Activated T-cell treated with anti-CD3 and anti-CD28 coated beads, Interleukin-2, amount 50 U/mL, for 24 hours (primary cell): ENCODE results near the gene AKT3.

Experiments used
- DNase-seq: peaks from one replicate; pipeline ENCODE4 v3.0.0-alpha.2; 2020
- H3K27ac Mint-ChIP-seq: 2 replicates; pipeline ENCODE4 v1.8.0; 2020; ENCODE audit warnings: mild to moderate bottlenecking, mixed read lengths
- H3K27me3 Mint-ChIP-seq: 2 replicates; pipeline ENCODE4 v1.8.0; 2020; ENCODE audit warnings: mixed read lengths
- H3K36me3 Mint-ChIP-seq: 2 replicates; pipeline ENCODE4 v1.8.0; 2020; ENCODE audit warnings: low read depth, mixed read lengths
- H3K4me1 Mint-ChIP-seq: 2 replicates; pipeline ENCODE4 v1.8.0; 2020; ENCODE audit warnings: low read depth, mixed read lengths
- H3K4me3 Mint-ChIP-seq: 2 replicates; pipeline ENCODE4 v1.8.0; 2020; ENCODE audit warnings: mild to moderate bottlenecking, moderate library complexity, mixed read lengths
- H3K9me3 Mint-ChIP-seq: 2 replicates; pipeline ENCODE4 v1.8.0; 2020; ENCODE audit warnings: mixed read lengths

AKT3 gene

DNA sequence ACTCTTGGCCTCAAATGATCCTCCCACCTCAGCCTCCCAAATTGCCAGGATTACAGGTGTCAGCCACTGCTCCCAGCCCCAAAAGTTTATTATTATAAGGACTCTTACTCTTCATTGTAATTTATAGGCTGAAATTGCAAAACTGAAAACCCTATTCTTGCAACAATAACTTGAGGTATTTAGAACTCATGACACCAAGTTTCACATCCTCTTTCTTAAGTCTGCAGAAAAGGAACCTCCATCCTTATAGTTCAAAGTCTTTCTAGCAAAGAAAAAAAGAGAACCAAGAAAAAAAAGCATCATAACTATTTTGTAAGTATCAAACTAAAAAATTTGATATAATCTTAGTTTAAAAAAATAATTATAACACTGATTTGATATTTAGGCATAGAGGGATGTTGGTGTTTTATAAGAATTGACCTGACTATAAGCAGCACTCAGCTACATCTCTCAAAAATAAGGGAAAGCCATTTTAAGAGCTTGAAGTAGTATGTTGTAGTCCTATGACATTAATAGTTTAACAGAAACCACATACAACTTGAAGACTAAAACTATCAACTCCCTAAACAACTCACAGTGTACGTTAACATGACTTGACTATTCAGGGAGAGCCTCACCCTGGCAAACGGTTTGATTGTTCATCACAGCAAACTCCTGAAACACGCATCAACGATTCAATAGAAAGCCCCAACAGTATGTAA is 122.4 kb downstream of the AKT3 start:
- DNase-seq: no peak
- Mint-ChIP-seq H3K4me1 (peaks cover 56% of the 10 kb centered on the region), H3K4me3 (no peak overlapping the region), H3K36me3 (peaks cover 23% of the 10 kb centered on the region), H3K27ac (no peak overlapping the region), H3K9me3 (peaks cover 5% of the 10 kb centered on the region), H3K27me3 (no peaks in the 10 kb centered on the region)

GRCh38 chr1:243726806-243727502 is 123.1 kb downstream of the AKT3 start:
- Mint-ChIP-seq H3K4me3 (no peak overlapping the region), H3K27ac (no peak overlapping the region)

DNA sequence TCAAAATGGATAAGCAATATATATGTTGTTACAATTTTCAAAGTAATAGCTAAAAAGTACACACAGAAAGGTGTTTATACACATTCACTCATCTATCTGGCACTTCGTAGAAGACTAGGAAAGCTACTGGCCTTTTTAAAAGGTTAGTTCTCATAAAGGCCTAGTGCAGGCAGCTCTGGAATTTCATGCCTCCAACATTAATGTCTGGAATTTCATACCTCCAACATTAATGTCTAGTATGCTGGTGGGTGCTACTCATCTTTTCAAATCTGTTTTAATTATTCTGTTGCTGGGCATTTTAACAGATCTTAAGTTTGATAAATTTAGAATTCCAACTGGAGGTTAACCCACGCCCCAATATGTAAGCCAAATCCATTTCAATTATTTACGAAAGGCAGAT is 124.2 kb downstream of the AKT3 start:
- Mint-ChIP-seq H3K27ac (no peak overlapping the region), H3K27me3 (no peaks in the 10 kb centered on the region), H3K9me3 (peaks cover 4% of the 10 kb centered on the region)

More at GRCh38 chr1:243726806-243727502, 123.1 kb downstream of the AKT3 start:
- H3K27me3 Mint-ChIP-seq: no peaks in the 10 kb centered on the region
- peaks cover 55% of the 10 kb centered on the region for H3K4me1 Mint-ChIP-seq
- DNase-seq: no peak
- H3K36me3 Mint-ChIP-seq: peaks cover 20% of the 10 kb centered on the region
- peaks cover 4% of the 10 kb centered on the region for H3K9me3 Mint-ChIP-seq

DNA sequence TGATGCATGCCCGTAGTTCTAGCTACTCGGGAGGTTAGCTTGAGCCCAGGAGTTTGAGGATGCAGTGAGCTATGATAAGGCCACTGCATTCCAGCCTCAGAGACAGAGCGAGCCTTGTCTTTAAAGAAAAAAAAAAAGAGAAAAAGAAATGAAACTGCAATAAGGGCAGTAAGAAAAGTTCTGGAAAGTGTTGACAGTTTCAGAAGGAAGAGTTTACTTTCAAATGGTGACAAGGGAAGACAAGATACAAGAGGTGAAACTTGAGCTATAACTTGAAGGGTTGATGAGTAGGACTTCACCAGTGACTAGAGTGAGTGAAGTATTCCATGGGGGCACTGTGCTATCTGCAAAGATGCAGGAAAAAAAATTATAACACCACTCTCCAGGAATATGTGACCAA is 125.0 kb downstream of the AKT3 start:
- Mint-ChIP-seq H3K27ac (no peak overlapping the region), H3K4me1 (peaks cover 53% of the 10 kb centered on the region), H3K36me3 (peaks cover 11% of the 10 kb centered on the region), H3K9me3 (peaks cover 1% of the 10 kb centered on the region), H3K4me3 (no peak overlapping the region), H3K27me3 (no peaks in the 10 kb centered on the region)
- no peak for DNase-seq

More for the DNA sequence above, 124.2 kb downstream of the AKT3 start:
- Mint-ChIP-seq H3K4me3 (no peak overlapping the region), H3K36me3 (peaks cover 15% of the 10 kb centered on the region), H3K4me1 (peaks cover 54% of the 10 kb centered on the region)
- no peak for DNase-seq

DNA sequence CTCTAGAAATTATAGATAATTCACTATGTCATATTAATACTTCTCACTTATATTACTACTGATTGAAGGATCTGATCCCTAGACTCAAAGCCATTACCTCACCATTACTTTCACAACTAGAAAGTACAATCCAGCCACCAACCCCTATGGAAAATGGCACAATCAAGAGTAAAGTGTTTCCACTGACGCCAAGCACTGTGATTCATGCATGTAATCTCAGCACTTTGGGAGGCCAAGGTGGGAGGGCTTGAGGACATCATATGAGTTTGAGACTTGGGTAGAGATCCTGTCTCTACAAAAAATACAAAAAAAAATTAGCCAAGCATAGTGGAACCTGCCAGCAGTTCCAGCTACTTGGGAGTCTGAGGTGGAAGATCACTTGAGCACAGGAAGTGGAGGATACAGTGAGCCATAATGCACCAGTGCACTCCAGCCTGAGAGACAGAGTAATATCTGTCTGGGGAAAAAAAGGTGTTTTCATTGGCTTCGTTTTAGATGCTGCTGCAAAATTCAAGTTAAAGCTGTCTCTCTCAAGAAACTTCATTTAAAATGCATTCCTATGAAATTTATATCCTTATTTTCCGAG is 126.5 kb downstream of the AKT3 start:
- Mint-ChIP-seq H3K36me3 (peaks cover 8% of the 10 kb centered on the region), H3K9me3 (no peaks in the 10 kb centered on the region), H3K27me3 (no peaks in the 10 kb centered on the region), H3K4me3 (no peak overlapping the region), H3K4me1 (peaks cover 50% of the 10 kb centered on the region), H3K27ac (no peak overlapping the region)
- DNase-seq: no peak

GRCh38 chr1:243723050-243723449 is 127.0 kb downstream of the AKT3 start:
- H3K4me3 Mint-ChIP-seq: no peak overlapping the region
- no peak for DNase-seq
- no peaks in the 10 kb centered on the region for H3K27me3 Mint-ChIP-seq
- peaks cover 49% of the 10 kb centered on the region for H3K4me1 Mint-ChIP-seq
- H3K9me3 Mint-ChIP-seq: no peaks in the 10 kb centered on the region
- peaks cover 8% of the 10 kb centered on the region for H3K36me3 Mint-ChIP-seq
- no peak overlapping the region for H3K27ac Mint-ChIP-seq

DNA sequence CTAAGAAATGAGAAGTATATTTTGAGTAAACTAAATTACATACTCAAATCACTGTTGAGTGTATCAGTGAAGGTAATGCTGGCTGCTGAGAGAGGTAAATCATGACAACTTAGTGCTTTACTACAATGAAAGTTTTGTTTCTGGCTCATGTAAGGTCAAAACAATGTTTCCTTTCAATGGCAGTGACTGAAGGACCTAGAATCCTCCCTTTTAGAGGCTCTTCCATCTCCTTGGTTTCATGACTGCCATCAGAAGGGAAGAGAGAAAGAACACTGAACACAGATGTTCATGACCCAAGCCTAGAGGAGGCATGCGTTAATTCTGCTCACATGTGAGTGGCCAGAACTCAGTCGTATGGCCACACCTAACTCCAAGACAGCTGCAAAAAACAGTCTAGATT is 130.6 kb downstream of the AKT3 start:
- Mint-ChIP-seq H3K9me3 (no peaks in the 10 kb centered on the region), H3K27ac (no peak overlapping the region), H3K4me1 (peaks cover 46% of the 10 kb centered on the region), H3K4me3 (no peak overlapping the region), H3K27me3 (no peaks in the 10 kb centered on the region), H3K36me3 (peaks cover 8% of the 10 kb centered on the region)
- no peak for DNase-seq

GRCh38 chr1:243718893-243719292 is 131.2 kb downstream of the AKT3 start:
- peaks cover 6% of the 10 kb centered on the region for H3K36me3 Mint-ChIP-seq
- no peak overlapping the region for H3K27ac Mint-ChIP-seq
- H3K27me3 Mint-ChIP-seq: no peaks in the 10 kb centered on the region
- peaks cover 50% of the 10 kb centered on the region for H3K4me1 Mint-ChIP-seq
- no peaks in the 10 kb centered on the region for H3K9me3 Mint-ChIP-seq
- no peak overlapping the region for H3K4me3 Mint-ChIP-seq
- no peak for DNase-seq

DNA sequence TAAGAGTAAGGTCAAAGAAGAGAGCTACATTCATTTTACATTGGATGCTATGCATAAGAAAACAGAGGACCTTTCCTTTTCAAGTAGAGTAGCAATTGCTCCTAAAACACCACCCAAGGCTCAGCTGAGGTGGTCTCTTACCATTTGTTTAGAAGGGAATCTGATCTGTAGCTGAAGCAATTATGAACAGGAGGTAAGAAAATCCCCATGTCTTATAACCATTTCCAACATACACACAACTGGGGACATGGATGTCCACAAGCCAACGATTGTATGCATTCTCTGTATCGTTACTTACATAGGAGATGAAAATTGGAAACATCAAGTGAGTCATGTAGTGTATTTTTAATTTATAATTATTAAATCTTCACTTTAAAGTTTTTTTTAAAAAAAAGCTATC is 132.0 kb downstream of the AKT3 start:
- peaks cover 50% of the 10 kb centered on the region for H3K4me1 Mint-ChIP-seq

GRCh38 chr1:243716906-243717305 is 133.1 kb downstream of the AKT3 start:
- H3K4me1 Mint-ChIP-seq: peaks cover 52% of the 10 kb centered on the region
- peaks cover 4% of the 10 kb centered on the region for H3K36me3 Mint-ChIP-seq
- H3K4me3 Mint-ChIP-seq: no peak overlapping the region
- no peaks in the 10 kb centered on the region for H3K27me3 Mint-ChIP-seq
- no peaks in the 10 kb centered on the region for H3K9me3 Mint-ChIP-seq
- H3K27ac Mint-ChIP-seq: no peak overlapping the region
- DNase-seq: no peak

More for the DNA sequence above, 132.0 kb downstream of the AKT3 start:
- Mint-ChIP-seq H3K27me3 (no peaks in the 10 kb centered on the region), H3K9me3 (no peaks in the 10 kb centered on the region), H3K4me3 (no peak overlapping the region), H3K36me3 (peaks cover 4% of the 10 kb centered on the region), H3K27ac (no peak overlapping the region)
- DNase-seq: no peak

DNA sequence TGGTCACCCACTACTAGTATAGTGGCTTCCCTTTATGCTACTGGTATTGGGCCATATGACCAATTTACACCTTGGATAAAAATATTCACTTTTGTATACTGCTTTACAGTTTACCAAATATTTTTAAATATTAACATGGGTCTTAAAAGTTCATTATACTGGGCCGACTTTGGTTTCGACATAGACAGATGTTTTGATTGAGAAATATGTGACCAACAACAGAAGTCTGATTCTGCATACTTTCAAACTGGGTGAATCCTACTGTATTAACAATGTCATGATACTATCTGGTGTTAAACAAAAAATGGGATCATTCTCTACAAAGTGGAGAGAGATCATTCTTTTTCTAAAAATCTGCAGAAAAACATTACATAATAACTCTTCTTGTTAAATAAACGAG is 134.8 kb downstream of the AKT3 start:
- Mint-ChIP-seq H3K27ac (no peak overlapping the region), H3K4me3 (no peak overlapping the region), H3K36me3 (peaks cover 4% of the 10 kb centered on the region), H3K4me1 (peaks cover 59% of the 10 kb centered on the region), H3K27me3 (no peaks in the 10 kb centered on the region), H3K9me3 (no peaks in the 10 kb centered on the region)
- no peak for DNase-seq

GRCh38 chr1:243713470-243714186 is 136.4 kb downstream of the AKT3 start:
- H3K9me3 Mint-ChIP-seq: no peaks in the 10 kb centered on the region
- no peak for DNase-seq
- H3K27ac Mint-ChIP-seq: no peak overlapping the region
- no peaks in the 10 kb centered on the region for H3K36me3 Mint-ChIP-seq
- peaks cover 54% of the 10 kb centered on the region for H3K4me1 Mint-ChIP-seq
- H3K27me3 Mint-ChIP-seq: no peaks in the 10 kb centered on the region
- H3K4me3 Mint-ChIP-seq: no peak overlapping the region

- no peaks in the 10 kb centered on the region for H3K9me3 Mint-ChIP-seq
- DNase-seq: no peak
- H3K27me3 Mint-ChIP-seq: no peaks in the 10 kb centered on the region
- peaks cover 53% of the 10 kb centered on the region for H3K4me1 Mint-ChIP-seq
- no peak overlapping the region for H3K27ac Mint-ChIP-seq
- H3K36me3 Mint-ChIP-seq: no peaks in the 10 kb centered on the region
- H3K4me3 Mint-ChIP-seq: no peak overlapping the region
These were observed 137.1 kb downstream of the AKT3 start for GRCh38 chr1:243712941-243713340.

- no peak for DNase-seq
- Mint-ChIP-seq H3K27ac (no peak overlapping the region), H3K4me3 (no peak overlapping the region), H3K9me3 (no peaks in the 10 kb centered on the region), H3K36me3 (no peaks in the 10 kb centered on the region), H3K4me1 (peaks cover 49% of the 10 kb centered on the region), H3K27me3 (no peaks in the 10 kb centered on the region)
These were observed 137.8 kb downstream of the AKT3 start for GRCh38 chr1:243712242-243712641.
